ENCODE data around the gene RNF215. TPM values are rescaled to one million over a fixed set of nuclear protein-coding genes. Genes with fewer than 3 reads are reported as not detected.

RNF215 gene
- total and polyA plus RNA-seq, 2 donors (not counting 3 experiments of a cell fraction or from before 2014, with no cell fraction given), result 16.7 to 26.9 TPM

GRCh38 chr22:30334646-30335045 lies 52.6 kb downstream of the RNF215 start:
- ChIA-PET POLR2A (no interaction called here), CTCF (interaction anchor here (14.7 kb wide), 1 partner anchor 46 kb away, joined by 164 read pairs; the partner anchor contains the start of gene CASTOR1)
- Histone ChIP-seq H3K9me1 (replicated peaks; ENCODE audit: control insufficient read depth, extremely low read depth, insufficient read depth, low read length) (no peaks in the 10 kb centered on the region), H3K4me1 (ENCODE audit: control insufficient read depth, extremely low read depth, insufficient read depth, low read length) (no peaks in the 10 kb centered on the region), H3K9ac (replicated peaks; ENCODE audit: extremely low read depth, insufficient read depth, low read length) (no peak overlapping the region), H3K79me2 (ENCODE audit: control insufficient read depth, insufficient read depth, low read length) (no peaks in the 10 kb centered on the region), H3K4me2 (ENCODE audit: insufficient read depth, low read length) (no peak overlapping the region), H3K27me3 (ENCODE audit: control insufficient read depth in 2 of 2, insufficient read depth in 2 of 2, low read length in 2 of 2) (no peaks in the 10 kb centered on the region), H3K27ac (ENCODE audit: insufficient read depth, low read depth, low read length) (no peak overlapping the region), H4K20me1 (replicated peaks; ENCODE audit: control insufficient read depth, extremely low read depth, insufficient read depth, low read length) (no peaks in the 10 kb centered on the region), H3K9me3 (replicated peaks; ENCODE audit: control insufficient read depth, insufficient read depth, low read length) (no peaks in the 10 kb centered on the region), H3K4me3 (replicated peaks in 1 of 3; ENCODE audit: insufficient read depth in 1 of 3, low read depth in 1 of 3, low read length in 3 of 3) (no peak overlapping the region), H2AFZ (ENCODE audit: low read depth, low read length) (no peak overlapping the region), H3K36me3 (ENCODE audit: control insufficient read depth in 2 of 2, extremely low read depth in 1 of 2, insufficient read depth in 2 of 2, low read length in 2 of 2) (peaks cover 32 to 64% of the 10 kb centered on the region in 2 experiments)
- FAIRE-seq (no peak), DNase-seq (ENCODE audit: low read depth, low spot score) (no peak)
- no TSS peak for BruUV-seq (replicated peaks)
- dilution Hi-C loops (cut with MboI; ENCODE audit: extremely low pct_ligation_motif_present, low sequenced_read_pairs) (no loop called here), intact Hi-C loops (cut with micrococcal nuclease) (no loop called here)
- TF ChIP-seq, protein P1, sequence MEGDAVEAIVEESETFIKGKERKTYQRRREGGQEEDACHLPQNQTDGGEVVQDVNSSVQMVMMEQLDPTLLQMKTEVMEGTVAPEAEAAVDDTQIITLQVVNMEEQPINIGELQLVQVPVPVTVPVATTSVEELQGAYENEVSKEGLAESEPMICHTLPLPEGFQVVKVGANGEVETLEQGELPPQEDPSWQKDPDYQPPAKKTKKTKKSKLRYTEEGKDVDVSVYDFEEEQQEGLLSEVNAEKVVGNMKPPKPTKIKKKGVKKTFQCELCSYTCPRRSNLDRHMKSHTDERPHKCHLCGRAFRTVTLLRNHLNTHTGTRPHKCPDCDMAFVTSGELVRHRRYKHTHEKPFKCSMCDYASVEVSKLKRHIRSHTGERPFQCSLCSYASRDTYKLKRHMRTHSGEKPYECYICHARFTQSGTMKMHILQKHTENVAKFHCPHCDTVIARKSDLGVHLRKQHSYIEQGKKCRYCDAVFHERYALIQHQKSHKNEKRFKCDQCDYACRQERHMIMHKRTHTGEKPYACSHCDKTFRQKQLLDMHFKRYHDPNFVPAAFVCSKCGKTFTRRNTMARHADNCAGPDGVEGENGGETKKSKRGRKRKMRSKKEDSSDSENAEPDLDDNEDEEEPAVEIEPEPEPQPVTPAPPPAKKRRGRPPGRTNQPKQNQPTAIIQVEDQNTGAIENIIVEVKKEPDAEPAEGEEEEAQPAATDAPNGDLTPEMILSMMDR (IDR thresholded peaks at IDR 0.05; ENCODE audit: extremely low read depth in 1 of 2, insufficient read depth in 1 of 2, low read depth in 1 of 2, low read length in 2 of 2), result no peak
- no peak for TF ChIP-seq MYC (IDR thresholded peaks at IDR 0.05; ENCODE audit: low read depth, low read length)
- TF ChIP-seq, protein P2, sequence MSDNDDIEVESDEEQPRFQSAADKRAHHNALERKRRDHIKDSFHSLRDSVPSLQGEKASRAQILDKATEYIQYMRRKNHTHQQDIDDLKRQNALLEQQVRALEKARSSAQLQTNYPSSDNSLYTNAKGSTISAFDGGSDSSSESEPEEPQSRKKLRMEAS (IDR thresholded peaks at IDR 0.05; ENCODE audit: insufficient read depth, insufficient read length), result no peak
- no peak for TF ChIP-seq POLR2A (IDR thresholded peaks at IDR 0.05; ENCODE audit: low read depth, low read length)
- no peak for TF ChIP-seq GATA2 (IDR thresholded peaks at IDR 0.05; ENCODE audit: insufficient read depth, insufficient read length, low read depth, low read length)
- TF ChIP-seq POLR2AphosphoS5 (IDR thresholded peaks at IDR 0.05; ENCODE audit: insufficient read depth, low read depth, low read length), result no peak
- TF ChIP-seq JUN (IDR thresholded peaks at IDR 0.05; ENCODE audit: borderline replicate concordance, insufficient read depth, insufficient read length, low read depth), result no peak
- TF ChIP-seq FOS (IDR thresholded peaks at IDR 0.05; ENCODE audit: borderline replicate concordance, insufficient read depth, low read length), result no peak
- TF ChIP-seq EZH2 (IDR thresholded peaks at IDR 0.05; ENCODE audit: borderline replicate concordance, low read depth, low read length, severe bottlenecking), result no peak
